Measurements from ENCODE around the gene TMPRSS3.
"Not testable (repeated sequence)": the region's sequence is repeated elsewhere in the genome, so short reads cannot be mapped to it uniquely, and the experiment has no call there.

TMPRSS3 gene

GRCh38 chr21:42427809-42428419, 32.1 kb upstream of the TMPRSS3 start:
- DNase-seq (ENCODE audit: low read depth) = no peak

- DNase-seq (ENCODE audit: low read depth) = no peak
Measured at GRCh38 chr21:42426876-42427480, 31.1 kb upstream of the TMPRSS3 start.

GRCh38 chr21:42426424-42426823, 30.6 kb upstream of the TMPRSS3 start:
- no peak for DNase-seq (ENCODE audit: low read depth)

GRCh38 chr21:42425591-42425990, 29.7 kb upstream of the TMPRSS3 start:
- no peak for DNase-seq (ENCODE audit: low read depth)

- peak; percentile 71 for DNase-seq (ENCODE audit: low read depth)
Measured at GRCh38 chr21:42424914-42425541, 29.2 kb upstream of the TMPRSS3 start.

- DNase-seq (ENCODE audit: low read depth) = no peak
Measured at GRCh38 chr21:42423685-42424084, 27.8 kb upstream of the TMPRSS3 start.

GRCh38 chr21:42423197-42423675, 27.4 kb upstream of the TMPRSS3 start:
- DNase-seq (ENCODE audit: low read depth) = no peak

GRCh38 chr21:42421018-42421793, 25.4 kb upstream of the TMPRSS3 start:
- no peak for DNase-seq (ENCODE audit: low read depth)

- DNase-seq (ENCODE audit: low read depth) = no peak
Measured at GRCh38 chr21:42419845-42420244, 24.0 kb upstream of the TMPRSS3 start.

- no peak for DNase-seq (ENCODE audit: low read depth)
Measured at GRCh38 chr21:42418886-42419285, 23.0 kb upstream of the TMPRSS3 start.

- no peak for DNase-seq (ENCODE audit: low read depth)
Measured at GRCh38 chr21:42417533-42417932, 21.7 kb upstream of the TMPRSS3 start.

- DNase-seq (ENCODE audit: low read depth) = peak; percentile 88
Measured at GRCh38 chr21:42414928-42415769, 19.3 kb upstream of the TMPRSS3 start.

GRCh38 chr21:42414553-42414927, 18.7 kb upstream of the TMPRSS3 start:
- no peak for DNase-seq (ENCODE audit: low read depth)

- no peak for DNase-seq (ENCODE audit: low read depth)
Measured at GRCh38 chr21:42414066-42414465, 18.2 kb upstream of the TMPRSS3 start.

- no peak for DNase-seq (ENCODE audit: low read depth)
Measured at GRCh38 chr21:42413500-42413899, 17.6 kb upstream of the TMPRSS3 start.

- no peak for DNase-seq (ENCODE audit: low read depth)
Measured at GRCh38 chr21:42413093-42413492, 17.2 kb upstream of the TMPRSS3 start.

- no peak for DNase-seq (ENCODE audit: low read depth)
Measured at GRCh38 chr21:42412636-42412933, 16.7 kb upstream of the TMPRSS3 start.

GRCh38 chr21:42411891-42412635, 16.2 kb upstream of the TMPRSS3 start:
- DNase-seq (ENCODE audit: low read depth) = no peak

- no peak for DNase-seq (ENCODE audit: low read depth)
Measured at GRCh38 chr21:42411197-42411869, 15.5 kb upstream of the TMPRSS3 start.

- no peak for DNase-seq (ENCODE audit: low read depth)
Measured at GRCh38 chr21:42409366-42409765, 13.5 kb upstream of the TMPRSS3 start.

GRCh38 chr21:42408718-42409117, 12.9 kb upstream of the TMPRSS3 start:
- DNase-seq (ENCODE audit: low read depth) = not testable (repeated sequence)
